Gastroesophageal sphincter (tissue), 3 donors: ENCODE data around the gene HTRA1.

Experiments
- POLR2AphosphoS5 ChIP-seq: sonication (generic); formaldehyde crosslinking; IDR thresholded peaks from one replicate; pipeline ENCODE4 v1.6.1; 2017; ENCODE audit warnings: antibody characterized with exemption
- TF ChIP-seq, protein P1 (sequence below), 4 experiments: fragments of 200-600 bp in 2 of 4; fragments of 450-650 bp in 2 of 4; sonication (generic) in 1 of 4; IDR thresholded peaks; one replicate each; pipeline ENCODE4 v1.5.1; 2017 to 2019; ENCODE audit warnings: antibody characterized with exemption in 4 of 4, mild to moderate bottlenecking in 2 of 4, moderate library complexity in 2 of 4

DNA sequence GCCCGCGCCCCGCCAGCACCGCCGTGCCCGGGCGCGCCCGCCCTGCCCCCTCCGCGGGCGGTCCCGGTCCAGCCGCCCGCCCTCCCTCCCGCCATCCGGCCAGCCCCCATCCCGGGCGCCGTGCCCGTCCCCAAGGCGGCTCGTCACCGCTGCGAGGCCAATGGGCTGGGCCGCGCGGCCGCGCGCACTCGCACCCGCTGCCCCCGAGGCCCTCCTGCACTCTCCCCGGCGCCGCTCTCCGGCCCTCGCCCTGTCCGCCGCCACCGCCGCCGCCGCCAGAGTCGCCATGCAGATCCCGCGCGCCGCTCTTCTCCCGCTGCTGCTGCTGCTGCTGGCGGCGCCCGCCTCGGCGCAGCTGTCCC, at the start of gene HTRA1:
- TF ChIP-seq, protein P1, sequence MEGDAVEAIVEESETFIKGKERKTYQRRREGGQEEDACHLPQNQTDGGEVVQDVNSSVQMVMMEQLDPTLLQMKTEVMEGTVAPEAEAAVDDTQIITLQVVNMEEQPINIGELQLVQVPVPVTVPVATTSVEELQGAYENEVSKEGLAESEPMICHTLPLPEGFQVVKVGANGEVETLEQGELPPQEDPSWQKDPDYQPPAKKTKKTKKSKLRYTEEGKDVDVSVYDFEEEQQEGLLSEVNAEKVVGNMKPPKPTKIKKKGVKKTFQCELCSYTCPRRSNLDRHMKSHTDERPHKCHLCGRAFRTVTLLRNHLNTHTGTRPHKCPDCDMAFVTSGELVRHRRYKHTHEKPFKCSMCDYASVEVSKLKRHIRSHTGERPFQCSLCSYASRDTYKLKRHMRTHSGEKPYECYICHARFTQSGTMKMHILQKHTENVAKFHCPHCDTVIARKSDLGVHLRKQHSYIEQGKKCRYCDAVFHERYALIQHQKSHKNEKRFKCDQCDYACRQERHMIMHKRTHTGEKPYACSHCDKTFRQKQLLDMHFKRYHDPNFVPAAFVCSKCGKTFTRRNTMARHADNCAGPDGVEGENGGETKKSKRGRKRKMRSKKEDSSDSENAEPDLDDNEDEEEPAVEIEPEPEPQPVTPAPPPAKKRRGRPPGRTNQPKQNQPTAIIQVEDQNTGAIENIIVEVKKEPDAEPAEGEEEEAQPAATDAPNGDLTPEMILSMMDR (IDR thresholded peaks at IDR 0.05) = no peak
- peak; percentile 22 for TF ChIP-seq POLR2AphosphoS5
